K562 (cell line): ENCODE results near the gene MATCAP1.

ENCODE experiments used
- BACH1 ChIP-seq: fragments of 200-800 bp; sonication (Bioruptor generic); IDR thresholded peaks from 2 replicates; pipeline ENCODE4 v1.6.1; 2016; ENCODE audit warnings: missing genetic modification characterization, missing compliant biosample characterization
- BCL6 ChIP-seq: fragments of 250-450 bp; sonication (Bioruptor Pico); IDR thresholded peaks from 2 replicates; pipeline ENCODE4 v1.4.0; 2020
- CC2D1A ChIP-seq: fragments of 450-650 bp; IDR thresholded peaks from 2 replicates; pipeline ENCODE4 v1.6.1; 2017; ENCODE audit warnings: mild to moderate bottlenecking
- CTCF ChIP-seq, 3 experiments: IDR thresholded peaks in 2 of 3; conservative IDR thresholded peaks in 1 of 3; 2 replicates each; pipeline ENCODE4 v1.5.1; 2011 to 2012; ENCODE audit warnings: low read length in 3 of 3, mild to moderate bottlenecking in 3 of 3, control low read depth in 2 of 3, improper control_type of control experiment in 1 of 3, inconsistent platforms in 1 of 3, low read depth in 1 of 3, mixed read lengths in 1 of 3, moderate library complexity in 1 of 3; ENCODE audit not compliant: insufficient read depth in 2 of 3
- EP300 ChIP-seq: IDR thresholded peaks from 2 replicates; pipeline ENCODE4 v1.6.1; 2012; ENCODE audit warnings: low read length, improper control_type of control experiment
- ETV5 ChIP-seq: sonication (generic); formaldehyde crosslinking; IDR thresholded peaks from 2 replicates; pipeline ENCODE4 v1.4.0; 2020; ENCODE audit warnings: low read depth, mild to moderate bottlenecking, missing genetic modification reagents
- GABPB1 ChIP-seq: sonication (generic); formaldehyde crosslinking; IDR thresholded peaks from 2 replicates; pipeline ENCODE4 v1.8.0; 2022; ENCODE audit warnings: mild to moderate bottlenecking, missing genetic modification reagents
- NUFIP1 ChIP-seq: fragments of 450-650 bp; IDR thresholded peaks from 2 replicates; pipeline ENCODE4 v1.6.1; 2018; ENCODE audit not compliant: partially characterized antibody
- POLR2A ChIP-seq: fragments of 450-650 bp; conservative IDR thresholded peaks from 2 replicates; pipeline ENCODE4 v1.6.1; 2016
- PRMT5 ChIP-seq: sonication (generic); formaldehyde crosslinking; IDR thresholded peaks from 2 replicates; pipeline ENCODE4 v1.5.0; 2020; ENCODE audit warnings: missing genetic modification reagents
- REST ChIP-seq, 2 experiments: fragments of 450-650 bp; formaldehyde crosslinking in 1 of 2; IDR thresholded peaks; 2 replicates each; pipeline versions ENCODE4 v1.4.0 to v1.6.1; 2014 to 2020; ENCODE audit warnings: mild to moderate bottlenecking in 2 of 2, borderline replicate concordance in 1 of 2, low read depth in 1 of 2
- TEAD4 ChIP-seq, 2 experiments: sonication (generic) in 1 of 2; formaldehyde crosslinking in 1 of 2; IDR thresholded peaks; 2 replicates each; pipeline versions ENCODE4 v1.6.1 to v1.8.0; 2012 to 2022; ENCODE audit warnings: borderline replicate concordance in 1 of 2, inconsistent platforms in 1 of 2, low read length in 1 of 2, mild to moderate bottlenecking in 1 of 2, missing genetic modification reagents in 1 of 2
- USF1 ChIP-seq: sonication (generic); formaldehyde crosslinking; IDR thresholded peaks from 2 replicates; pipeline ENCODE4 v1.9.0; 2022; ENCODE audit warnings: mild to moderate bottlenecking, missing genetic modification reagents
- ZNF644 ChIP-seq: fragments of 200-800 bp; sonication (Bioruptor generic); IDR thresholded peaks from 2 replicates; pipeline ENCODE4 v1.6.1; 2016; ENCODE audit warnings: low read depth, missing genetic modification characterization, missing compliant biosample characterization

GRCh38 chr16:67166110-67166547 lies 17.6 kb downstream of the MATCAP1 start:
- no peak for TF ChIP-seq BACH1
- TF ChIP-seq PRMT5 (CRISPR knock-in tag), result no peak
- no peak for TF ChIP-seq CTCF (IDR thresholded peaks at IDR 0.05 in 2 of 3, conservative IDR thresholded peaks at IDR 0.05 in 1 of 3; ENCODE audit: insufficient read depth in 2 of 3, low read depth in 1 of 3, low read length in 3 of 3)
- TF ChIP-seq POLR2A, result no peak
- no peak for TF ChIP-seq EP300
- TF ChIP-seq TEAD4 (IDR thresholded peaks at IDR 0.05; ENCODE audit: low read length), result no peak
- no peak for TF ChIP-seq TEAD4 (CRISPR knock-in tag; IDR thresholded peaks at IDR 0.05; ENCODE audit: borderline replicate concordance)
- no peak for TF ChIP-seq NUFIP1
- TF ChIP-seq GABPB1 (CRISPR knock-in tag), result no peak
- no peak for TF ChIP-seq BCL6 (CRISPR knock-in tag)
- no peak for TF ChIP-seq CC2D1A
- no peak for TF ChIP-seq REST (IDR thresholded peaks at IDR 0.05; ENCODE audit: borderline replicate concordance)
- no peak for TF ChIP-seq REST (CRISPR knock-in tag; IDR thresholded peaks at IDR 0.05; ENCODE audit: low read depth)
- no peak for TF ChIP-seq USF1 (CRISPR knock-in tag)
- no peak for TF ChIP-seq ETV5 (CRISPR knock-in tag)
- TF ChIP-seq ZNF644 (tag), result no peak
